Prostate gland (tissue), 2 donors: Measurements from ENCODE around the gene KCTD15.

ENCODE experiments used
- POLR2AphosphoS5 ChIP-seq: sonication (generic); formaldehyde crosslinking; IDR thresholded peaks from one replicate; pipeline ENCODE4 v1.6.1; 2017; ENCODE audit warnings: antibody characterized with exemption
- TF ChIP-seq, protein P1 (sequence below), 4 experiments: fragments of 200-600 bp in 2 of 4; fragments of 450-650 bp in 2 of 4; sonication (generic) in 2 of 4; IDR thresholded peaks; 1 replicate in 3 of 4; 2 replicates in 1 of 4; pipeline ENCODE4 v1.5.1; 2016 to 2019; ENCODE audit warnings: antibody characterized with exemption in 4 of 4, mild to moderate bottlenecking in 2 of 4, moderate library complexity in 2 of 4

DNA sequence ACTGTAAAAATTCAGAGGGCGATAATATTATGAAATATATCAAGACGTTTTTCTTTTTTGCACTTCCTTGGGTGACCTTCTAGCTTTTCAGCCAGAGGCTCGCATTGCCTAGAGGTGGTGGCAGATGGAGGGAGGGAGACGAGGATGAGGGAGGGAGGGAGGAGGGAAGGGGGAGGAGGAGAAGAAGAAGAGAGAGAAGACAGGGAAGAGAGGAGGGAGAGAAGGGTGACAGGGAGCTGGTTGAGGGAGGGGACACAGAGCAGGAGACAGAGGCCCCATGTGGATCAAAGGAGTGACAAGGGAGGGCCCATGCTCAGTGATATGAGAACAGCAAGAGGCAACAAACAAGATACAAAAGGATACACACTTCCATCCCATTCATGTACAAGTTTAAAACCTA lies 8.0 kb upstream of the KCTD15 start:
- TF ChIP-seq, protein P1, sequence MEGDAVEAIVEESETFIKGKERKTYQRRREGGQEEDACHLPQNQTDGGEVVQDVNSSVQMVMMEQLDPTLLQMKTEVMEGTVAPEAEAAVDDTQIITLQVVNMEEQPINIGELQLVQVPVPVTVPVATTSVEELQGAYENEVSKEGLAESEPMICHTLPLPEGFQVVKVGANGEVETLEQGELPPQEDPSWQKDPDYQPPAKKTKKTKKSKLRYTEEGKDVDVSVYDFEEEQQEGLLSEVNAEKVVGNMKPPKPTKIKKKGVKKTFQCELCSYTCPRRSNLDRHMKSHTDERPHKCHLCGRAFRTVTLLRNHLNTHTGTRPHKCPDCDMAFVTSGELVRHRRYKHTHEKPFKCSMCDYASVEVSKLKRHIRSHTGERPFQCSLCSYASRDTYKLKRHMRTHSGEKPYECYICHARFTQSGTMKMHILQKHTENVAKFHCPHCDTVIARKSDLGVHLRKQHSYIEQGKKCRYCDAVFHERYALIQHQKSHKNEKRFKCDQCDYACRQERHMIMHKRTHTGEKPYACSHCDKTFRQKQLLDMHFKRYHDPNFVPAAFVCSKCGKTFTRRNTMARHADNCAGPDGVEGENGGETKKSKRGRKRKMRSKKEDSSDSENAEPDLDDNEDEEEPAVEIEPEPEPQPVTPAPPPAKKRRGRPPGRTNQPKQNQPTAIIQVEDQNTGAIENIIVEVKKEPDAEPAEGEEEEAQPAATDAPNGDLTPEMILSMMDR (IDR thresholded peaks at IDR 0.05): no peak
- TF ChIP-seq POLR2AphosphoS5: no peak
